Activated naive CD8-positive, alpha-beta T cell treated with anti-CD3 and anti-CD28 coated beads for 36 hours (primary cell): Measurements from ENCODE around the gene GRID1. TPM values are rescaled to one million over a fixed set of nuclear protein-coding genes. Genes with fewer than 3 reads are reported as not detected.

Source experiments
- DNase-seq: peaks from one replicate; pipeline ENCODE4 v3.0.0; 2021
- H3K27ac Mint-ChIP-seq: one replicate; pipeline ENCODE4 v1.8.0; 2022; ENCODE audit warnings: mild to moderate bottlenecking, moderate library complexity, mixed read lengths
- H3K27me3 Mint-ChIP-seq: one replicate; pipeline ENCODE4 v1.8.0; 2022; ENCODE audit warnings: mild to moderate bottlenecking, mixed read lengths
- H3K36me3 Mint-ChIP-seq: one replicate; pipeline ENCODE4 v1.8.0; 2021; ENCODE audit warnings: mild to moderate bottlenecking, mixed read lengths
- H3K4me1 Mint-ChIP-seq: one replicate; pipeline ENCODE4 v1.8.0; 2021; ENCODE audit warnings: mixed read lengths
- H3K4me3 Mint-ChIP-seq: one replicate; pipeline ENCODE4 v1.8.0; 2022; ENCODE audit warnings: mild to moderate bottlenecking, moderate library complexity, mixed read lengths
- H3K9me3 Mint-ChIP-seq: one replicate; pipeline ENCODE4 v1.8.0; 2022; ENCODE audit warnings: mixed read lengths
- total RNA-seq, 2 experiments: library from RNA; stranded (reverse); gene quantifications; one replicate each; pipeline ENCODE4 v1.2.3, GENCODE V29; 2021

Gene GRID1
- total RNA-seq, 2 experiments from 2014 or later = not detected

- Mint-ChIP-seq H3K27ac (no peak overlapping the region), H3K9me3 (no peaks in the 10 kb centered on the region), H3K36me3 (no peaks in the 10 kb centered on the region), H3K4me3 (no peak overlapping the region), H3K27me3 (no peaks in the 10 kb centered on the region), H3K4me1 (peaks cover 3% of the 10 kb centered on the region)
- no peak for DNase-seq
Measured at GRCh38 chr10:86224354-86225102, 142.1 kb downstream of the GRID1 start.

- Mint-ChIP-seq H3K4me1 (peaks cover 3% of the 10 kb centered on the region), H3K9me3 (no peaks in the 10 kb centered on the region), H3K27me3 (no peaks in the 10 kb centered on the region), H3K36me3 (no peaks in the 10 kb centered on the region), H3K27ac (no peak overlapping the region), H3K4me3 (no peak overlapping the region)
- DNase-seq = no peak
Measured at GRCh38 chr10:86223256-86223655, 143.3 kb downstream of the GRID1 start.

GRCh38 chr10:86222687-86223086 lies 143.9 kb downstream of the GRID1 start:
- H3K9me3 Mint-ChIP-seq = no peaks in the 10 kb centered on the region
- H3K36me3 Mint-ChIP-seq = no peaks in the 10 kb centered on the region
- no peak overlapping the region for H3K4me3 Mint-ChIP-seq

GRCh38 chr10:86222336-86222650 lies 144.3 kb downstream of the GRID1 start:
- no peak overlapping the region for H3K27ac Mint-ChIP-seq
- no peaks in the 10 kb centered on the region for H3K36me3 Mint-ChIP-seq
- H3K27me3 Mint-ChIP-seq = no peaks in the 10 kb centered on the region
- H3K4me3 Mint-ChIP-seq = no peak overlapping the region
- H3K4me1 Mint-ChIP-seq = peaks cover 3% of the 10 kb centered on the region
- no peak for DNase-seq
- H3K9me3 Mint-ChIP-seq = no peaks in the 10 kb centered on the region

More at GRCh38 chr10:86222687-86223086, 143.9 kb downstream of the GRID1 start:
- Mint-ChIP-seq H3K27ac (no peak overlapping the region), H3K27me3 (no peaks in the 10 kb centered on the region), H3K4me1 (peaks cover 3% of the 10 kb centered on the region)
- no peak for DNase-seq

- Mint-ChIP-seq H3K4me3 (no peak overlapping the region), H3K27ac (no peak overlapping the region), H3K9me3 (no peaks in the 10 kb centered on the region), H3K27me3 (no peaks in the 10 kb centered on the region), H3K36me3 (no peaks in the 10 kb centered on the region), H3K4me1 (peaks cover 3% of the 10 kb centered on the region)
- DNase-seq = no peak
Measured at GRCh38 chr10:86221442-86222335, 144.9 kb downstream of the GRID1 start.

GRCh38 chr10:86220626-86221025 lies 146.0 kb downstream of the GRID1 start:
- no peaks in the 10 kb centered on the region for H3K36me3 Mint-ChIP-seq
- H3K9me3 Mint-ChIP-seq = no peaks in the 10 kb centered on the region
- no peak for DNase-seq
- peaks cover 3% of the 10 kb centered on the region for H3K4me1 Mint-ChIP-seq
- no peaks in the 10 kb centered on the region for H3K27me3 Mint-ChIP-seq
- H3K27ac Mint-ChIP-seq = no peak overlapping the region
- H3K4me3 Mint-ChIP-seq = no peak overlapping the region

- no peaks in the 10 kb centered on the region for H3K27me3 Mint-ChIP-seq
- H3K4me3 Mint-ChIP-seq = no peak overlapping the region
- no peaks in the 10 kb centered on the region for H3K36me3 Mint-ChIP-seq
- no peak for DNase-seq
- no peaks in the 10 kb centered on the region for H3K4me1 Mint-ChIP-seq
- no peak overlapping the region for H3K27ac Mint-ChIP-seq
- no peaks in the 10 kb centered on the region for H3K9me3 Mint-ChIP-seq
Measured at GRCh38 chr10:86219271-86219670, 147.3 kb downstream of the GRID1 start.

- H3K4me3 Mint-ChIP-seq = no peak overlapping the region
- no peak for DNase-seq
- H3K4me1 Mint-ChIP-seq = no peaks in the 10 kb centered on the region
- no peaks in the 10 kb centered on the region for H3K27me3 Mint-ChIP-seq
- H3K36me3 Mint-ChIP-seq = no peaks in the 10 kb centered on the region
- H3K27ac Mint-ChIP-seq = no peak overlapping the region
- no peaks in the 10 kb centered on the region for H3K9me3 Mint-ChIP-seq
Measured at GRCh38 chr10:86218842-86219241, 147.8 kb downstream of the GRID1 start.

GRCh38 chr10:86218160-86218559 lies 148.4 kb downstream of the GRID1 start:
- H3K4me1 Mint-ChIP-seq = no peaks in the 10 kb centered on the region
- H3K4me3 Mint-ChIP-seq = no peak overlapping the region
- DNase-seq = no peak
- H3K27ac Mint-ChIP-seq = no peak overlapping the region
- no peaks in the 10 kb centered on the region for H3K27me3 Mint-ChIP-seq
- no peaks in the 10 kb centered on the region for H3K36me3 Mint-ChIP-seq
- no peaks in the 10 kb centered on the region for H3K9me3 Mint-ChIP-seq

- Mint-ChIP-seq H3K27ac (no peak overlapping the region), H3K4me3 (no peak overlapping the region), H3K4me1 (no peaks in the 10 kb centered on the region), H3K9me3 (no peaks in the 10 kb centered on the region), H3K36me3 (no peaks in the 10 kb centered on the region), H3K27me3 (no peaks in the 10 kb centered on the region)
- DNase-seq = no peak
Measured at GRCh38 chr10:86217371-86218080, 149.1 kb downstream of the GRID1 start.

GRCh38 chr10:86216886-86217285 lies 149.7 kb downstream of the GRID1 start:
- H3K27ac Mint-ChIP-seq = no peak overlapping the region
- H3K36me3 Mint-ChIP-seq = no peaks in the 10 kb centered on the region
- no peaks in the 10 kb centered on the region for H3K4me1 Mint-ChIP-seq
- H3K9me3 Mint-ChIP-seq = no peaks in the 10 kb centered on the region
- H3K4me3 Mint-ChIP-seq = no peak overlapping the region
- no peaks in the 10 kb centered on the region for H3K27me3 Mint-ChIP-seq
- DNase-seq = no peak

GRCh38 chr10:86215712-86216111 lies 150.9 kb downstream of the GRID1 start:
- Mint-ChIP-seq H3K27me3 (no peaks in the 10 kb centered on the region), H3K4me3 (no peak overlapping the region), H3K9me3 (no peaks in the 10 kb centered on the region), H3K4me1 (no peaks in the 10 kb centered on the region), H3K36me3 (no peaks in the 10 kb centered on the region), H3K27ac (no peak overlapping the region)
- no peak for DNase-seq

GRCh38 chr10:86215046-86215445 lies 151.5 kb downstream of the GRID1 start:
- Mint-ChIP-seq H3K27me3 (no peaks in the 10 kb centered on the region), H3K36me3 (no peaks in the 10 kb centered on the region), H3K27ac (no peak overlapping the region)

GRCh38 chr10:86213148-86213547 lies 153.4 kb downstream of the GRID1 start:
- Mint-ChIP-seq H3K36me3 (no peaks in the 10 kb centered on the region), H3K4me3 (no peak overlapping the region), H3K4me1 (no peaks in the 10 kb centered on the region), H3K27me3 (peaks cover 4% of the 10 kb centered on the region), H3K9me3 (no peaks in the 10 kb centered on the region), H3K27ac (no peak overlapping the region)
- no peak for DNase-seq

More at GRCh38 chr10:86215046-86215445, 151.5 kb downstream of the GRID1 start:
- Mint-ChIP-seq H3K4me3 (no peak overlapping the region), H3K4me1 (no peaks in the 10 kb centered on the region), H3K9me3 (no peaks in the 10 kb centered on the region)
- DNase-seq = no peak

- Mint-ChIP-seq H3K4me1 (no peaks in the 10 kb centered on the region), H3K27me3 (peaks cover 4% of the 10 kb centered on the region), H3K36me3 (no peaks in the 10 kb centered on the region), H3K4me3 (no peak overlapping the region), H3K27ac (no peak overlapping the region), H3K9me3 (no peaks in the 10 kb centered on the region)
- DNase-seq = no peak
Measured at GRCh38 chr10:86212391-86212700, 154.2 kb downstream of the GRID1 start.
